T-helper 2 cell (primary cell): ENCODE data around the gene CFAP100.

Experiments
- DNase-seq, 5 experiments: peaks; one replicate each; pipeline versions ENCODE4 v3.0.0 to v3.0.0-alpha.2; 2012 to 2022

CFAP100 gene

DNA sequence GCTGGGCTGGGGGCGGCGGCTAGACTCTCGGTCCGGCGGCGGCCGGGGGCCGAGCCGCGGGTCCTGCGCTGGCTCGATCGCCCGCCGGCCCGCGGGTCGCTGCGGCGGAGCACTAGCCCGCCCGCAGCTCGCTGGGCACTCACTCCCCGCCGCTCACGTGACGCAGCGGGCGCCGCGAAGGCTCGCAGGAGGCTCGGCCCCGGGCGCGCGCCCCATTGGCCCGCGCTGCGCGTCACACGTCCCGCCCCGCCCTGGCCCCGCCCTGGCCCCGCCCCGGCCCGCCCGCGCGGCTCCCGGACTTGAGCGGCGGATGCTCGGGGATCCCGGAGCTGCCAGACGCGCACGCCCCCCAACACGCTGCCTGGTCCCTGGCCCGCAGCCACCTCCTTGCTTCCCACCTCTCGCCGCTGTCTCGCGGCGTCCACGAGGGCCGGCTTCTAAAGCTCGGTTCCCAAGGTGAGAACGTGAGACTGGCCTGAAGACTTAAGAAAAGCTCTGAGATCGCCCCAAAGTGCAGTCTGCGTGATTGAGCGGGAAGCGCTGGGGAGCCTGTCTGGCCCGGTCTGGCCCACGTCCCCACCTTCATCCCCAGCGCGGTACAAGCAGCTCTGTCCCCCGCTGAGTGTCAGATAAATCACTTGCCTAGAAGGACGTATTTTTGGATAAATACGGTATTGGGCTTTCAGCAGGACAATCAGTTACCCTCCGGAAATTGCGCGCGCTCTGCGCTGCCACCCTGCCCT is 37.2 kb upstream of the CFAP100 start, which contains the start of gene KLF15:
Gene KLF15, minus strand, starts transcription at position 114 of the 743 bp plus-strand sequence. CDS start 4,486 bp downstream, outside the sequence.
- peak; percentile 50 to 80 (median 64) for DNase-seq

DNA sequence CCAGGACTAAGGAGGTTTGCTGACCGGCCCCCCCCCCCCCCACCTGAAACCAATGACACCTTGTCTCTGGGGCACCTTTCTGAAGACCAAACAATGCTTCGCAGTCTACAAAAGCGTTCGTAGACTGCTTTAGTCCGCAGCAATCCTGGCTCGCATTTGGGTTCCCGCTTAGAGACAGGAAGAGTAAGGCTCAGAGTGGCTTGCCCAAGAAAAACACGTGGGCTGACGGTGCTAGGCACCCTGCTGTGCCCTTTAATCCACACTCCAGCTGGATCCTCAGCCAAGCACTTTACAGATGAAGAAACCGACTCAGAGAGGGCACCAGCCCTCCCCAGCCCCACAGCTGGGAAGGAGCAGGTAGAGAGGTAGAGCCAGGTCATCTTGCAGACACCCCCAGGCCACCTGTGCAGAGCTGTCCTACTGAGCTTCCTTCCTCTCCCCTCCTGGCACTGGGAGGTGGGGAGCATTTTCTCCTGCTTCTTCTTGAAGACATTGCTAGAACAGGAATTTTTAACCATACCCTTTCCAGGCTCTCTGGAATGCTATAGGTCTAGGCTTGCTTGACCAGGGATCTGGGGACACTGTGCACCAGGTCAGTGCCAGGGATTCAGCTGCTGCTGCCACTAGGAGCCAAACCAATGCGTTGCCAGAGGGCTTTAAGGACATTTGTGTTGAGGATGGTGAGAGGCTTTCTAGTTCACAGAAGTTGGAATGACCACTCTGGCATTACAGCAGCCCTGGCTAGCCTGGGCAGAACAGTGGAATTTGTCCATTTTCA is 36.5 kb upstream of the CFAP100 start:
- no peak for DNase-seq

DNA sequence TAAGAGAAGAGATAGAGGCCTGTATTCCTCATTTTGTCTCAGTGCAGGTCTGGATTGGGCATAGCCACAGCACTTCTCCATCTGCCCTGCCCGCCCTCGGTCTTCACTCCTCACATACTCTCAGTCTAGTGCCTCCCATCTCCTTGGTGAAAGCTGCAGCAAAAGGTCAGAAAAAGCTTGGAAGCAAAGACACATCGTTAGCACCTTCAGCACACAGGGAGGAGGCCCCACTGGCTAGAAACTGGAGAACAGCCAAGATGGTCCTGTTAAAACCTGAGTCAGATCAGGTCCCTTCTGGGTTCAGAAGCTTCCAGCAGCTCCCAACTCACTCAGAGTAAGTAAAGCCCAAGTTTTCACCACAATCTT is 35.9 kb upstream of the CFAP100 start:
- no peak for DNase-seq

DNA sequence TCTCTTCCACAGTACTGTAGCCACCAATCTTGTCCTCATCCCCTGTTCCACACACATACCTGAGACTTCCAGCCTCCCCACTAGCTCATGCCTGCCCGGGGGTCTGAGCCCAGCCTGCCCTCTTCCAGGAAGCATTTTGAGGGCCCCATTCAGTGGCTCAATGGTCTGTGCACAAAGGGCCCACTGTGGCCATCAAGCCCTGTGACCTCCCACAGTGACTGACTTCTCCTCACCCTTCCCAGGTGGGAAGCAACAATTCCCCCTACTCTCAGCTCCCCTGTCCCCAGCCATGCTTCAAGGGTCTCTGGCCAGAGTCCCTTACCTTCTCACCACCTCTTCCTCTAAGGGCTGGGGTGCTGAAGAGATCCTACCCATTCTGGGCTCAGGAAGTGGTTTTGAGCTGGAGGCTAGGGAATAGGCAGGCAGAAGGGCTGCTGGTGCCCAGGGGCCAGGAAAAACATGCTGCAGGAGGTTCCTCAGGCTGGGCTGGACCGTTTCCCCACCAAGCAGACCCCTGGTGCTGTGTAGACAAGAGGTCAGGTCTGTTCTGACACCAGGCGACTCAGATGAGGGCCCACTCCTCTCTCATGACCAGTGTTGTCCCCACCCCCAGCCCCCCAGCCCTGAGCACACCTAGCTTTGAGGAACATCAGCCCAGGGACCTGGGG is 34.5 kb upstream of the CFAP100 start:
- DNase-seq = no peak

DNA sequence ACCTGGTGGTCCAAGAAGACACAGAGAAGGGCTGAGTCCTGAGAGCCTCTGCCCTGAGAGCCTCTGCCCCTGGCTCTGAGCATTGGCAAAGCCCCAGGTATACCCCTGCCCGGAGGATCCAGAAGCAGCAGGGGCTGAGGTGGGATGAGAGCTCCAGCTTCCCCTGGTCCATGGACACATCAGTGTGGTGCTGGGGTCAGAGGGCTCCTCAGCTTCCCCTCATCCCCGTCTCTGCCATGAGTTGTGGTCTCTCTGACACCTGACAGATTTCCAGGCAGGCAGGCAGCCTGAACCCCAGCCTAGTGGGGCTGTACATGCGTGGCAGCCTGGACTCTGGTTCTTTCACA is 34.0 kb upstream of the CFAP100 start:
- DNase-seq = no peak

DNA sequence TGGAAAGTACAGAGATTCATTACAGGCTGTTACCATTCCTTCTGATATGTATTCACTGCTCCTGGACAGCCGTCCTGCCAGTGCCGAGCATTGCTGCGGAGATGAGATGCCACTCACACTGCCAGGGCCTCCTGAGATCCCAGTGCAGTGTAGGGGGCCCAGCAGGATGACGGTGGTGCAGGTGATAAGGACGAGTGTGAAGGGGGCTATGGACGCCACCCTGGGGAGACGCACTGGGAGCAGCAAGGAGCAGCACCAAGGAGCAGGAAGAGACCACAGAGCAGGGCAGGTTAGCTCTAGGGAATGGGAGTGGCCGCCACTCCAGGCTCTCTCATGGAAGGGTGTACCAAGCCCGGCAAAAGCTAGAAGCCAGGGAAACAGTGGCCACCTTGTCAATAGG is 33.5 kb upstream of the CFAP100 start:
- DNase-seq = no peak

DNA sequence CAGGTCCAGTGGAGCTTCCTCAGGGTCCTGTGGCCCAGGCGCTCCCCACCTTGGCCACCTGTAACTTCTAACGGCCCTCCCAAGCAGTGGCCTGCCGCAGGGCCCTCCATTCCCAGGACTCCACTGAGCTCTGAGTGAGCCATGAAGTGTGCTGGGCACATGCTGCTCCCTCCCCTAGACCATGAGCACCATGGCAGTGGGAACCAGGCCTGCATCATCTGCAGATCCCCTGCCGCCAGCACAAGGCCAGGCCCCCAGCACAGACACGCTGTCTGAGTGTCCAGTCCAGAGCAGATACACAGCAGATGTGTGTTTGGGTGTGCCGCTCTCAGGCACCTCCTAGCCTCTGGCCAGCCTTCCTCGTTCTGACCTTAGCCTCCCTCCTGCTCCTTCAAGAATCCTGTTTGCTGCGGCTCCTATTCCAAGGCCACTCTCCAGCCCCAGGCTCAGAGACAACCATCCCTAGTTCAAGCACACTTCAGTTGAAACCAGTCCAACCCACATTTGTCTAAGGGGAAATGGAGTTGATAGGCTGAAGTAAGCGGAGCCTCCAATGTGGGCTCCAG is 30.5 kb upstream of the CFAP100 start:
- no peak for DNase-seq

DNA sequence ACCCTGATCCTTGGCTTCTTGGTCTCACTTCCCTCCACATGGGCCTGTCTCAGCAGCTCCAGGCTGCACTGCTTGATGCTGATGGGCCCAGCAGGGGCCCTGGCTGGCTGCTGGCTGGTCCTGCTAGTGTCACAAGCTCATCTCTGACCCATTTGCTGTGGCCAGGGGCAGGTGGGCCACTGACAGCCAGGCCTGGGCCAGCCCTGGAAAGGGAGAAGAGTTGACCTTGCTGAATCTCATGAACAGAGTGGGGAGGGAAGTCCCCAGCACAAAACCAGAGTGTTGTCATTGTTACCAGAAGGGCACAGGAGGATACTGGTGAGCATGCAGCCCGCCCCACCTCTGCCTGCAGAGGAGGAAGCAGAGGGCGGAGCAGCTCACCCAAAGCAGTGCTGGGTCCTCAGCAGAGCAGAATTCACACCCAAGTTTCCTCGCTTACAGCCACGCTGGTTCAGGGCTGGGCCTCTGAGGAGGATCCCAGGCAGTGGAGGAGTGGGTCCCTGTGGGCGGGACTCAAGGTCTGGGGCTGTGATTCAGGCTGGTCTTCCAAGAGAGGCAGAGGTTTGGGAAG is 29.9 kb upstream of the CFAP100 start:
- no peak for DNase-seq

DNA sequence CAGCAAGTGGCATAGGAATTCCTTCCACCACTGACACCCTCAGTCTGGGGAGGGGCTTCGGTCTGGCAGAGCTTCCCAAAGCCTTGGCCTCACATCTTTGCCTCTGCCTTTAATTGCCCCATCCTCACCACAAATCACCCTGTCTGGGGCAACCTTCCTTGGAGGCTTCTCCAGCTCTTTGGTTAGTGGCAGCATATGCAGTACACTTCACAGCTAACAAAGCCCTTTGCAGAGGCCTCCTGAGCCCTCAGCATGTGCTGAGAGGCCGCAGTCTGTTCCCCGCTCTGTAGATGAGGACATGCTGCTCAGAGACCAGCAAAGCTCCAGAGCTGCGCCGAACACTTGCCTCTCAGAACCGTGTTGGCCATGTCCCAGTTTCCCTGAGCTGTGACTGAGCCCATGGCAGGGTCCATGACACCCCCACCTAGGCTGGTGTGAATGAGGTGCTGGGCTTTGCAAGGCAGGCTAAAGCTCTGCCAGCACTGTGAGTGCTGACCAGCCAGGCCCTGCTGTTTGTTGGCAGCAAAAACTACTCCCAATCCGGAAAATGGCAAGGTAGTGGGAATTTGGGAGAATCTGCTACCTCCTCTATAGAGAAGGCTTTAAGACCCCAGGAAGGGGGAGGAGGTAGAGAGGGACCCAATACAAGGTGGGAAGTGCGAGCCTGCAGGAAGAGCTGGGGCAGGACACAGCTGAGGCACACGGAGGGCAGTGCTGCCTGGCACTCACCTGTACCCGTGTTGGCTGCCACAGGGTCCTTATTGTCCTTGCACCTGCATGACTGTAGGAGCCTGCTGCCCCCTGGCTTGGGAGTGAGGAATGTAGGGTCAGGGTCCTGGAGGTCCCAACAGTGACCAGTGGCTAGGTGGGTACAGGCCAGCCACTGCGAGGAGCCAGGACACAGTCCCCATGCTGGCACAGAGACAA is 29.1 kb upstream of the CFAP100 start:
- DNase-seq = no peak

DNA sequence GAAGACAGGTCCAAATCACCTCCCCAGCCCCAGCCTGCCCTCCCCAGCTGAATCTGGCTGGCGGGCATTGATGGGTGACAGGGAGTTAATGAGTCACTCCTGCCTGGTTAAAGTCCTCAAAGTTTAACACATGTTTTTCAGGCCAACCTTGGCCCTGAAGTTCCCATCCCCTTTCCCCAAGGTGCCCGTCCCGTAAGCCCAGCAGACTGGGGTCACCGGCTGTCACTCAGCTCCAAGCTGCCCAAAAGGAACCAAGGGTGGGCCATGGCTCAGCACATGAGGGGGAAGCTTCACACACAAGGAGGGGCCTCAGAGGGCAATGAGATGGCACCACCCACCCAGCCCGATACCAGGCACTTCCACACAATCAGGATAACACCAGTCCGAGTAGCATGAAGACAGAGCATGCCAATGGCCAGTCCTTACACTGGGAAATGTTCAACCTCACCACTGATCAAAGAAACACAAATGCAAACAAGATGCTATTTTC is 27.3 kb upstream of the CFAP100 start:
- DNase-seq = no peak

DNA sequence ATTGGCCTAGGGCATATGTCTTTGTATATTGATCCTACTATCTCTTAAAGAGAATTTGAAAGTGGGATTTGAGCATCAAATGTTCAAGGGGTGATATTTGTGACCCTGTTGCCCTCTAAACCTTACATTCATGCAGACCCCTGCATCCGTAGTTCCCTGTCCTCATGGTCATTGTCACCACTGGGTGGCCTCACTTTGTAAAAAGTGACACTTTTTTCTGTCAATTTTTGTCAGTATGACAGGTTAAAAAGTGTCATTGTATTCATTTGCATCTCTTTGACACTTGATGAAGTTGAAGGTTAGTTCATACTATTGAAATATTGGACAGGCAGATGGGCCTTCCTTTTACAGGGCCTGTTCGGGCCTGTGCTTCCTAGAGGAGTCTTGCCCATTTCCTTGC is 25.2 kb upstream of the CFAP100 start:
- no peak for DNase-seq

DNA sequence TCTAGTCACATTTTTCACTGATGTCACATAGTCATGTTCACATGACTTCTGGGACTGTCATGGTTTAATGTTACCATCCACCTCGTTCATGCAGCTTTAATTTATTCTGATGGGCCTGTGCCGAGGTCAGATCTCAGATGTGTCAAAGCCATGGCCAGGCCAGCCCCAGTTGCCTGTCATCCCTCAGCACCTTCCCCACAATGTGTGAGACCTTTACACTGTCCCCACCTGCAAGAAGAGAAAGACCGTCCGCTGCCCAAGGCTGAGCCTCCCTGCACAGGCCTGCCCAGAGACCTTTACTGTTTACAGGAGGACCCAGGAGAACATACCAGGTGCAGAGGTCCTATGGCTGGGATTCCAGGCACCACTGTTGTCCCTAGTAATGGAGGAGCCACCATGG is 24.7 kb upstream of the CFAP100 start:
- no peak for DNase-seq

DNA sequence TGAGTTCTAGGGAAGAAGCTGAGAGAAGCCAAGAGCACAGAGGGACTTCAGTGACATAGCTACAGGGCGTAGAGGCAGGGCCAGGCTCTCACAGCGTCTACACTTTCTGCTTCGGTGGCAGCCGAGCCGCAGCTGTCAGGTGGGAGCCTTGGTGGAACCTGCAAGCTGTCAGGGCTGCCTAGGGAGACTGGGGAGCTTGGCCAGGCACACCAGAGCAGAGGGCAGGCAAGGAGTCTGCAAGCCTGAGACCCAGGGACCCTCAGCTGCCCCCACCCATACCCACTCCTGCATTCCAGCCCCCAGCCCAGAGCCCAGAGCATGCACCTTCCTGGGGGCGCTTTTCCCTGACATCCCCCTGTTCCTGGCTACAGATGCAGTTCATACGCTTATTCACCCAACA is 24.1 kb upstream of the CFAP100 start:
- DNase-seq = no peak

DNA sequence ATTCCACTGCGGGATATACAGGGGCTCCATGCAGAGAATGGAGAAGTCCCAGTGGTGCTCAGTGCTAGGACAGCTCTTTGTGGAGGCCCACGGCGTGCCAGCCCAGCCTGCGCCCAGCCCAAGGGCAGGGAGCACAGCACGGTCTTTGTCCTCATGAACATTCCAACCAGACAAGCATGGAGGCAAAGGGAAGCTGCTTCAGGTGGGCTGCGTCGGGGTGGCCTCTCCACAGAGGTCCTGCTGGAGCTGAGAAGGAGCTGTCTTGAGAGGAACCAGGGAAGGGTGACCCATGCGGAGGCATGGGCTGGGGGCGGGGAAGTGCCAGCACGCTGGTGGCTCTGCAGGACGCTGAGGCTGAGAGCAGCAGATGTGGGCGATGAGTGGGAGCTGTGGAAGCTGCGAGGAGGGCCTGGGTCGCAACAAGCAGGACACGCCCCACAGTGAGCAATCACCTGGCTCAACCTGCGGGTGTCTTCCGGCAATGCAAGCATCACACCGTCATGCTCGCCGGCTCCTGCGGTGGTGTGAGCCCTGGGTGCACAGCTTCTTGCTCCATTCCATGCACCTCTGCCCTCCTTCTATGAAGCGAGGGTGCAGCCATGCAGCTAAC is 23.5 kb upstream of the CFAP100 start:
- DNase-seq = no peak

DNA sequence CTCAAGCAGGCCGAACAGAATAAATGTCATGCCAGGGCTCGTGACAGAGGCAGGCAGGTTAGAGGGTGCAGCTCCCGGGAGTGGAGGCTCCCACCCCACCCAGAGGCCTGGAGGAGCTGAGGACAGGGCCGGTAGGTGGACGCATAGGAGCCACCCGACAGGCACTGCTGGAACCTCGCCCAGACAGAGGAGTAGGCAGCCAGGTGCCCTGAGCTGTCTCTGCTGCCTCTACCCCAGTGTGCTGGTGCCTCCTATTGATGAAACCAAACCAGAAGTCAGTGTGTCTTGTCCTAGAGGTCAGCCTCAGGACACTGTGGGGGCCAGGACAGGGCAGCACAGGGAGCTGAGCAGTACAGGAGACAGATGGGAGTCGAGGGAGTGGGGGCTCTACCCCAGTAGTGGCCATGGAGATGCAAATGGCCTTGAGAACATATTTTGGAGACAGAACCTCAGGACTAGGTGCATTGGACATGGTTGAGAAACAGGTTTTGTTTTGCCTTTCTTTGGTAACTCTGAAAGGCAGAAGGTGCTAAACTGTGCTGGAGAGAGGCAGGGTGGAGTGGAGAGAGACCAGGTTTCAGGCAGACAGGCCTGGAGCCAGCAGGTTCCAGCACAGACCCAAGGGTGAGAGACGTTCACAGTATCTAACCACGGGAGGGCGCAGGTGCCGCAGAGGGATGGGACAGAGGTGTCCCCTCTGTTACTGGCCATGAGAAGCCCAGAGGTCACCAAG is 22.1 kb upstream of the CFAP100 start:
- no peak for DNase-seq

DNA sequence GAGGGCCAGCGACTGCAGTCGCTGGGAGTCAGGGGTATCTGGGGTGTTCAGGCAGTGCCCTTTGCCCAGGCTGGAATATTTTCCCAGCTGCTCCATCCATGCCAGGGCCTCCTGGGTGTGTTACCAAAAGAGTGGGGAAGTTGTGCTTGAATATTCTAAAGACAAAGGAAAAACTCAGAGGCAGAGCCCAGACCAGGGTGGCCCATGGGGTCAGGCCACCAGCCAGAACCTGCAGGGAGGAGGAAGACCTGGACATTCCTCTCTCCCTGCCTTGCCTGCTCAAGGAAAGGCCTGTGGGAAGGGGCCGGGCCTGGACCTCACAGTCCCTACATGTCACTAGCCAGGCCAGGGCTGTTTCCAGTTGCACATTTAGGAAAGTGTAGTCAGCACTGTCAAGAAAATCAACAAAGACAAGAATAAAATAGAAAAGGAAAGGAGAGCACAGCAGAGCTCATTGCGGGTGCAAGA is 21.5 kb upstream of the CFAP100 start:
- no peak for DNase-seq

DNA sequence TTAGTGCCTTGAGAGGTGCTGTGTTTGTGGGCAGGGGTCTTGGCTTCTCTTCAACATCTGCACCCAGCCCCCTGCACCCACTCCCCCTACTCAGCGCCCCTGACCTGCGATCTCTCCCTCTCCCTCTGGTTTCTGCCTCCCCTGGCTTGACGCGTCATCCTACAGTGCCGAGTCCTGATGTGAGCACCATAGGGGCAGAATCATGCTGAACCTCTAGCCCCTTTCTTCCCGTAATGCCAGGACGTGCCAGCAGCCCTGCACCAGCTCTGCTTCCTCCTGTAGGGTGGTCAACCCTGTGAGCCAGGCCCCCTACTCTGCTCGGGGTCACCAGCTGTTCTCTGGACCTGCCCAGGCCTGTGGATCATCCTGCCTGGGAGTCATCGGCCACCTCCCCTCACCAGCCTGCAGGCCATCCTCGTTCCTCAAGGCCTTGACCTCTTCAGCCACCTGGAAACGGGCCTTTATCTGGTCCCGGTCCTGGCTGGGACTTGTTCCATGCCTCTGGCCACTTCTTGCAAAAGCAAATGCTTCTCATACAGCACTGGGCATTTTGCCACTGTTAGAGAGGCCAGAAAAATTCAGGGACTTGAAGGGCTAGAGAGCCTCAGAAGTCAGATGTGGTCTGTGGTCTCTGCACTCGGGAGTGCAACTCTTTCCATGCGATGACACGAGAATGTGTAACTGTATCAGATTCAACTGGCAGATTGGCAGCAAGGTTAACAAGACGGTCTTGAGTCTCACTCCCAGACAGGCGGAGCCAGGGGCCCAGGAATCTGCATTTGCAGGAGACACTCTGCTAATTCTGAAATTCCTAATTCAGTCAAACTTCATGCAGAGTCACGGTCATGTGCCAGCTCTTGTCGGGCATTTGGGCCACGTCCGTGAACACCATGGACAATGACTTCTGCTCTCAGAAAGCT is 20.8 kb upstream of the CFAP100 start:
- no peak for DNase-seq

DNA sequence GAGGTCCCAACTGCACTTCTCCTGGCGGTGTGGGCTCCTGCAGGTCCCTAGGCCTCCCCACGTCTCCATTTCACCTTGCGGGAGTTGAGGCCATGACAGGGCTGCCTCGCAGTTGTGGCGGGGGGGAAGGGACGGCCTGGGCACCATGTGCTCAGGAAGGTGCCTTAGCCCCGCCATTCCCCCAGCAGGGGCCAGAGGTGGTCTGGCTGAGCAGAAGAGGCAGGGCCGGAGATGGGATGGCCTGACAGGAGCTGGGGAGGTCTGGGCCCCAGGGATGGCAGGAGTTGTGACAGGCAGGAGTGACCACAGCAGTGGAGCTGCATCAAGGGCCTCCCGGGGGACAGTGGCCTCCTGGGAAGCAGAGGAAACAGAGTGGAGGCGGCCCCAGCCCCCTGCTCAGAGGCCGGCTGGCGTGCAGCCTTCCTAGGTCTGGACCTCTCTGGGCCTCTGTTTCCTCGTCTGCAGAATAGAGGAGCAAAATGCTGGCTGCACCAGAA is 18.8 kb upstream of the CFAP100 start:
- no peak for DNase-seq

DNA sequence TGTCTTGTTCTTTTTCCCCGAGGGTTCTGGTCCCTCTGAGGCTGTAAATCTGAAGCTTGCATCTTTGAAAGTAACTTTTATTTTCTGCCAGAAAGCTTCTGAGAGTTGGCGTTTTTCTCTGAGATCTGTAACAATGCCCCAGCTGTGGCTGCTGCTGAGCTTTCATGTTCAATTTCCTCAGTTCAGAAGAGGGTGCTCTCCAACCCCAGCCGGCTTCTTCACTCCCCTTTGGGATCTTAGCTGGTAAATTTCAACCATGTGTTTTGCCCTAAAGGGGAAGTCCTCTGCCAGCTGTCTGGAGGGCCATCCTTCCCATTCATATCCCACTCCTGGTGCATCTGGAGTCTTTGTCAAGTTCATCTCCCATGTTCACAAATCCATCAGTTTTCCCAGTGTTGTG is 18.3 kb upstream of the CFAP100 start:
- DNase-seq = no peak
